Measurements from ENCODE around the gene PEX3.

Gene PEX3

DNA sequence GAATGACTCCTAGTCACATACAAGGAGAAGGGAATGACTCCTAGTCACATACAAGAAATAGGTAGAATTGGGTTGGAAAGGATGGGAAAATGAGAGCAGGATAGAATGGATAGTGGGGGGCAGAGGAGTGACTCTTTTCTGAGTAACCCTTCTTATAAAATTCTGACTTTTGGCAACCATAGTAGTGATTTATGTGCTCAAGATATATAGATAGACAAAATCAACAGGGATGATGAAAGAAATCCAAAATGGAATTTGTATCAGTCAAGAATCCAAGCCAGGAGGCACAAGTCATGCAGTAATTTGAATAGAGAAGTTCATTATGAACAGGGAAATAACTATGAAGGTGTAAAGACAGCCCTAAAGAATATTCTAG, 41.8 kb upstream of the PEX3 start:
- no peaks in the 10 kb centered on the region for H3K9me3 ChIP-seq (ENCODE audit: insufficient read depth, low read depth, low read length)
- no peak overlapping the region for H2BK120ac ChIP-seq (ENCODE audit: insufficient read depth, low read length, poor library complexity)
- no peak overlapping the region for H2AFZ ChIP-seq (ENCODE audit: insufficient read depth, low read length, poor library complexity)
- no peak for DNase-seq
- H3K4ac ChIP-seq (ENCODE audit: low read depth, low read length) = no peak overlapping the region
- H3K9ac ChIP-seq (ENCODE audit: low read length) = no peak overlapping the region
- H3K4me2 ChIP-seq (ENCODE audit: low read length) = no peak overlapping the region
- H3K4me3 ChIP-seq (ENCODE audit: low read depth, low read length) = no peak overlapping the region
- no peaks in the 10 kb centered on the region for H3K79me2 ChIP-seq (ENCODE audit: control insufficient read depth, insufficient read depth, low read length, poor library complexity)
- H3K4me1 ChIP-seq (ENCODE audit: control insufficient read depth in 1 of 2, insufficient read depth in 2 of 2, low read length in 2 of 2) = no peaks in the 10 kb centered on the region
- no peak overlapping the region for H4K8ac ChIP-seq (ENCODE audit: low read depth, low read length)
- H2AK5ac ChIP-seq (ENCODE audit: low read length) = no peak overlapping the region
- H3K27ac ChIP-seq (ENCODE audit: low read depth, low read length) = no peak overlapping the region
- no peaks in the 10 kb centered on the region for H3K27me3 ChIP-seq (ENCODE audit: insufficient read depth, low read length)
- no peak overlapping the region for H3K18ac ChIP-seq (ENCODE audit: low read length)
- no peak overlapping the region for H4K91ac ChIP-seq (ENCODE audit: low read depth, low read length)
- H3K23ac ChIP-seq (ENCODE audit: low read length) = no peak overlapping the region
- H2BK12ac ChIP-seq (ENCODE audit: low read length) = no peak overlapping the region
- H4K12ac ChIP-seq (ENCODE audit: low read depth, low read length) = no peak overlapping the region
- H2BK5ac ChIP-seq (ENCODE audit: low read depth, low read length, poor library complexity) = no peak overlapping the region
- no peak overlapping the region for H3K14ac ChIP-seq (ENCODE audit: low read length)
- no peaks in the 10 kb centered on the region for H3K36me3 ChIP-seq (ENCODE audit: control insufficient read depth in 1 of 2, insufficient read depth in 2 of 2, low read length in 2 of 2)
- peaks cover 2% of the 10 kb centered on the region for H3K79me1 ChIP-seq (ENCODE audit: low read length)

- no CpG with 5 or more reads among the region's 1 CpG for WGBS (ENCODE audit: extremely low coverage, insufficient coverage, insufficient read length)
- Histone ChIP-seq H3K14ac (ENCODE audit: low read length) (no peak overlapping the region), H3K79me2 (ENCODE audit: control insufficient read depth, insufficient read depth, low read length, poor library complexity) (no peaks in the 10 kb centered on the region), H4K8ac (ENCODE audit: low read depth, low read length) (no peak overlapping the region), H3K27ac (ENCODE audit: low read depth, low read length) (no peak overlapping the region), H3K9me3 (ENCODE audit: insufficient read depth, low read depth, low read length) (no peaks in the 10 kb centered on the region), H4K91ac (ENCODE audit: low read depth, low read length) (no peak overlapping the region), H2BK12ac (ENCODE audit: low read length) (no peak overlapping the region), H3K4me3 (ENCODE audit: low read depth, low read length) (no peak overlapping the region), H4K12ac (ENCODE audit: low read depth, low read length) (no peak overlapping the region), H3K36me3 (ENCODE audit: control insufficient read depth in 1 of 2, insufficient read depth in 2 of 2, low read length in 2 of 2) (no peaks in the 10 kb centered on the region), H3K4me2 (ENCODE audit: low read length) (no peak overlapping the region), H3K79me1 (ENCODE audit: low read length) (peaks cover 2% of the 10 kb centered on the region), H3K23ac (ENCODE audit: low read length) (no peak overlapping the region), H3K4ac (ENCODE audit: low read depth, low read length) (no peak overlapping the region), H3K27me3 (ENCODE audit: insufficient read depth, low read length) (no peaks in the 10 kb centered on the region), H3K4me1 (ENCODE audit: control insufficient read depth in 1 of 2, insufficient read depth in 2 of 2, low read length in 2 of 2) (no peaks in the 10 kb centered on the region), H3K18ac (ENCODE audit: low read length) (no peak overlapping the region), H2BK120ac (ENCODE audit: insufficient read depth, low read length, poor library complexity) (no peak overlapping the region), H2AK5ac (ENCODE audit: low read length) (no peak overlapping the region), H2AFZ (ENCODE audit: insufficient read depth, low read length, poor library complexity) (no peak overlapping the region), H3K9ac (ENCODE audit: low read length) (no peak overlapping the region), H2BK5ac (ENCODE audit: low read depth, low read length, poor library complexity) (no peak overlapping the region)
- peak in 1 of 2 donors; percentile 33 for DNase-seq
These were observed 39.7 kb upstream of the PEX3 start for GRCh38 chr6:143410859-143411270.

- Histone ChIP-seq H3K9me3 (ENCODE audit: insufficient read depth, low read depth, low read length) (no peaks in the 10 kb centered on the region), H3K79me1 (ENCODE audit: low read length) (no peaks in the 10 kb centered on the region)
These were observed 35.8 kb upstream of the PEX3 start for GRCh38 chr6:143414769-143415168.

GRCh38 chr6:143419526-143419925, 31.1 kb upstream of the PEX3 start:
- Histone ChIP-seq H3K4me2 (ENCODE audit: low read length) (no peak overlapping the region), H3K27ac (ENCODE audit: low read depth, low read length) (no peak overlapping the region), H4K91ac (ENCODE audit: low read depth, low read length) (no peak overlapping the region), H4K12ac (ENCODE audit: low read depth, low read length) (no peak overlapping the region), H3K4me3 (ENCODE audit: low read depth, low read length) (no peak overlapping the region), H3K36me3 (ENCODE audit: control insufficient read depth in 1 of 2, insufficient read depth in 2 of 2, low read length in 2 of 2) (no peaks in the 10 kb centered on the region), H2AFZ (ENCODE audit: insufficient read depth, low read length, poor library complexity) (no peak overlapping the region), H3K9ac (ENCODE audit: low read length) (no peak overlapping the region), H3K79me2 (ENCODE audit: control insufficient read depth, insufficient read depth, low read length, poor library complexity) (no peaks in the 10 kb centered on the region), H2BK12ac (ENCODE audit: low read length) (no peak overlapping the region), H4K8ac (ENCODE audit: low read depth, low read length) (no peak overlapping the region), H2BK120ac (ENCODE audit: insufficient read depth, low read length, poor library complexity) (no peak overlapping the region), H3K79me1 (ENCODE audit: low read length) (no peaks in the 10 kb centered on the region), H3K27me3 (ENCODE audit: insufficient read depth, low read length) (no peaks in the 10 kb centered on the region), H3K18ac (ENCODE audit: low read length) (no peak overlapping the region), H3K4me1 (ENCODE audit: control insufficient read depth in 1 of 2, insufficient read depth in 2 of 2, low read length in 2 of 2) (no peaks in the 10 kb centered on the region), H3K9me3 (ENCODE audit: insufficient read depth, low read depth, low read length) (no peaks in the 10 kb centered on the region), H3K4ac (ENCODE audit: low read depth, low read length) (no peak overlapping the region), H2BK5ac (ENCODE audit: low read depth, low read length, poor library complexity) (no peak overlapping the region), H3K14ac (ENCODE audit: low read length) (no peak overlapping the region), H3K23ac (ENCODE audit: low read length) (no peak overlapping the region), H2AK5ac (ENCODE audit: low read length) (no peak overlapping the region)
- 100% methylated on average over 1 of the region's 6 CpGs for WGBS (ENCODE audit: extremely low coverage, insufficient coverage, insufficient read length)
- DNase-seq = no peak

More at GRCh38 chr6:143414769-143415168, 35.8 kb upstream of the PEX3 start:
- Histone ChIP-seq H4K12ac (ENCODE audit: low read depth, low read length) (no peak overlapping the region), H3K4ac (ENCODE audit: low read depth, low read length) (no peak overlapping the region), H3K4me3 (ENCODE audit: low read depth, low read length) (no peak overlapping the region), H2AK5ac (ENCODE audit: low read length) (no peak overlapping the region), H3K27me3 (ENCODE audit: insufficient read depth, low read length) (no peaks in the 10 kb centered on the region), H4K8ac (ENCODE audit: low read depth, low read length) (no peak overlapping the region), H2BK120ac (ENCODE audit: insufficient read depth, low read length, poor library complexity) (no peak overlapping the region), H4K91ac (ENCODE audit: low read depth, low read length) (no peak overlapping the region), H3K23ac (ENCODE audit: low read length) (no peak overlapping the region), H3K79me2 (ENCODE audit: control insufficient read depth, insufficient read depth, low read length, poor library complexity) (no peaks in the 10 kb centered on the region), H2AFZ (ENCODE audit: insufficient read depth, low read length, poor library complexity) (no peak overlapping the region), H3K14ac (ENCODE audit: low read length) (no peak overlapping the region), H3K9ac (ENCODE audit: low read length) (no peak overlapping the region), H2BK12ac (ENCODE audit: low read length) (no peak overlapping the region), H3K36me3 (ENCODE audit: control insufficient read depth in 1 of 2, insufficient read depth in 2 of 2, low read length in 2 of 2) (no peaks in the 10 kb centered on the region), H3K27ac (ENCODE audit: low read depth, low read length) (no peak overlapping the region), H3K18ac (ENCODE audit: low read length) (no peak overlapping the region), H3K4me2 (ENCODE audit: low read length) (no peak overlapping the region), H3K4me1 (ENCODE audit: control insufficient read depth in 1 of 2, insufficient read depth in 2 of 2, low read length in 2 of 2) (no peaks in the 10 kb centered on the region), H2BK5ac (ENCODE audit: low read depth, low read length, poor library complexity) (no peak overlapping the region)
- DNase-seq = no peak
- no CpG with 5 or more reads among the region's 3 CpGs for WGBS (ENCODE audit: extremely low coverage, insufficient coverage, insufficient read length)

Measured in trophoblast cell (in vitro differentiated cells and primary cell).